ENCODE results near the gene FSHR.

DNA sequence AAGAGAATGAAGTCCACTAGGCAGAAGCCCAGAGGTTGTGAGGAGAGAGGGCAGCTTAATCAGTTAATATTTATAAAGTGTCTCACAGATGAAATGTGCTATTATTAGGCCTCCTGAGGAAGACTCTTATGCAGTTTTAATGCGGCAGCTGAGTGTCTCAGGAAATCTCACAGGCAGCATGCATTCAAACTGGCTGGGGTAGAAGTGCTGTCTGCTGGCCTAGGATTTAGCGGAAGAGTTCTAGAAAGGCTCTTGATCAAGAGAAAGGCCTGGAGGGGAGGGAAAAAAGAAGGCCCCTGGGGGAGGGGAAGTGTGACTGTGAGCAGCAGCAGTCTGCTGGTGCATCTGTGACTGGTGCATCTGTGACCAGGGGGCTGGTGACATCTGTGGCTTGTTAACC lies 133.0 kb downstream of the FSHR start:
- TF ChIP-seq POLR2A (IDR thresholded peaks at IDR 0.05; ENCODE audit: control extremely low read depth in 1 of 2, low read depth in 2 of 2, low read length in 2 of 2) = no peak
- no peak for TF ChIP-seq YY1 (IDR thresholded peaks at IDR 0.05; ENCODE audit: low read depth, low read length)
- no peak for TF ChIP-seq SRF (IDR thresholded peaks at IDR 0.05; ENCODE audit: low read depth, low read length)
- TF ChIP-seq, protein P1, sequence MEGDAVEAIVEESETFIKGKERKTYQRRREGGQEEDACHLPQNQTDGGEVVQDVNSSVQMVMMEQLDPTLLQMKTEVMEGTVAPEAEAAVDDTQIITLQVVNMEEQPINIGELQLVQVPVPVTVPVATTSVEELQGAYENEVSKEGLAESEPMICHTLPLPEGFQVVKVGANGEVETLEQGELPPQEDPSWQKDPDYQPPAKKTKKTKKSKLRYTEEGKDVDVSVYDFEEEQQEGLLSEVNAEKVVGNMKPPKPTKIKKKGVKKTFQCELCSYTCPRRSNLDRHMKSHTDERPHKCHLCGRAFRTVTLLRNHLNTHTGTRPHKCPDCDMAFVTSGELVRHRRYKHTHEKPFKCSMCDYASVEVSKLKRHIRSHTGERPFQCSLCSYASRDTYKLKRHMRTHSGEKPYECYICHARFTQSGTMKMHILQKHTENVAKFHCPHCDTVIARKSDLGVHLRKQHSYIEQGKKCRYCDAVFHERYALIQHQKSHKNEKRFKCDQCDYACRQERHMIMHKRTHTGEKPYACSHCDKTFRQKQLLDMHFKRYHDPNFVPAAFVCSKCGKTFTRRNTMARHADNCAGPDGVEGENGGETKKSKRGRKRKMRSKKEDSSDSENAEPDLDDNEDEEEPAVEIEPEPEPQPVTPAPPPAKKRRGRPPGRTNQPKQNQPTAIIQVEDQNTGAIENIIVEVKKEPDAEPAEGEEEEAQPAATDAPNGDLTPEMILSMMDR (IDR thresholded peaks at IDR 0.05; ENCODE audit: control extremely low read depth in 1 of 3, insufficient read depth in 1 of 3, low read depth in 1 of 3, low read length in 3 of 3) = no peak
- no peak for TF ChIP-seq CEBPB (IDR thresholded peaks at IDR 0.05; ENCODE audit: low read depth, low read length)
- TF ChIP-seq RNF2 (IDR thresholded peaks at IDR 0.05; ENCODE audit: borderline replicate concordance, low read depth, low read length, missing control alignments, poor library complexity, severe bottlenecking) = no peak
- no peak for TF ChIP-seq EZH2 (IDR thresholded peaks at IDR 0.05; ENCODE audit: low read depth, low read length, severe bottlenecking)
- TF ChIP-seq POU5F1 (IDR thresholded peaks at IDR 0.05; ENCODE audit: low read depth, low read length) = no peak
